Ascending aorta (tissue), 2 donors: Measurements from ENCODE around the gene CCNA2. TPM values are rescaled to one million over a fixed set of nuclear protein-coding genes. Genes with fewer than 3 reads are reported as not detected.

Experiments used
- DNase-seq, 2 donors: peaks; one replicate each; pipeline ENCODE4 v3.0.0-alpha.2; 2019; ENCODE audit warnings: low spot score in 2 of 2
- H3K27ac ChIP-seq, 2 donors: fragments of 200-600 bp; sonication (generic); one replicate each; pipeline ENCODE4 v1.5.1; 2016 to 2017; ENCODE audit warnings: mild to moderate bottlenecking in 1 of 2
- H3K27me3 ChIP-seq: fragments of 200-600 bp; sonication (generic); one replicate; pipeline ENCODE4 v1.5.1; 2017
- H3K36me3 ChIP-seq, 2 donors: fragments of 200-600 bp; sonication (generic); one replicate each; pipeline ENCODE4 v1.5.1; 2016
- H3K4me1 ChIP-seq, 2 donors: fragments of 200-600 bp; sonication (generic); one replicate each; pipeline ENCODE4 v1.5.1; 2016 to 2017; ENCODE audit warnings: mild to moderate bottlenecking in 1 of 2
- H3K4me3 ChIP-seq, 2 donors: fragments of 200-600 bp; sonication (generic); one replicate each; pipeline ENCODE4 v1.5.1; 2016 to 2017; ENCODE audit warnings: mild to moderate bottlenecking in 1 of 2
- H3K9me3 ChIP-seq, 2 donors: fragments of 200-600 bp; sonication (generic); one replicate each; pipeline ENCODE4 v1.5.1; 2016
- CTCF ChIP-seq, 3 experiments: fragments of 200-600 bp in 2 of 3; fragments of 450-650 bp in 1 of 3; sonication (generic) in 2 of 3; IDR thresholded peaks; one replicate each; pipeline ENCODE4 v1.5.1; 2016 to 2019; ENCODE audit warnings: antibody characterized with exemption in 3 of 3, mild to moderate bottlenecking in 1 of 3, moderate library complexity in 1 of 3
- intact Hi-C: fragments of 100-400 bp; cut with DNase I; formaldehyde crosslinking; loops from one replicate; pipeline ENCODE4 v1.15.1; 2023
- total RNA-seq: library from RNA; depleted of rRNA; stranded (reverse); fragments of >200 nt; gene quantifications from one replicate; pipeline ENCODE4 v1.1.0, GENCODE V29; 2016

CCNA2 gene
- total RNA-seq, 1 donor from 2014 or later, result not detected

GRCh38 chr4:121776610-121777401 is 46.9 kb downstream of the CCNA2 start:
- no peak overlapping the region for H3K27ac ChIP-seq
- H3K4me3 ChIP-seq, result no peak overlapping the region
- no peaks in the 10 kb centered on the region for H3K27me3 ChIP-seq
- DNase-seq, result no peak
- H3K36me3 ChIP-seq, result no peaks in the 10 kb centered on the region
- no peak for TF ChIP-seq CTCF (IDR thresholded peaks at IDR 0.05)
- H3K9me3 ChIP-seq, result no peaks in the 10 kb centered on the region
- no peaks in the 10 kb centered on the region for H3K4me1 ChIP-seq
- intact Hi-C loops, result no loop called here

GRCh38 chr4:121773883-121774282 is 49.8 kb downstream of the CCNA2 start:
- intact Hi-C loops, result no loop called here
- no peaks in the 10 kb centered on the region for H3K9me3 ChIP-seq
- no peak overlapping the region for H3K4me3 ChIP-seq
- H3K27me3 ChIP-seq, result no peaks in the 10 kb centered on the region
- DNase-seq, result no peak
- H3K36me3 ChIP-seq, result no peaks in the 10 kb centered on the region
- H3K4me1 ChIP-seq, result no peaks in the 10 kb centered on the region
- H3K27ac ChIP-seq, result no peak overlapping the region
- TF ChIP-seq CTCF (IDR thresholded peaks at IDR 0.05), result no peak

GRCh38 chr4:121771869-121772268 is 51.8 kb downstream of the CCNA2 start:
- Histone ChIP-seq H3K4me1 (no peaks in the 10 kb centered on the region), H3K36me3 (no peaks in the 10 kb centered on the region), H3K27me3 (no peaks in the 10 kb centered on the region), H3K9me3 (no peaks in the 10 kb centered on the region), H3K4me3 (no peak overlapping the region), H3K27ac (no peak overlapping the region)
- intact Hi-C loops, result no loop called here
- no peak for DNase-seq
- TF ChIP-seq CTCF (IDR thresholded peaks at IDR 0.05), result no peak

- no peak for TF ChIP-seq CTCF (IDR thresholded peaks at IDR 0.05)
- Histone ChIP-seq H3K36me3 (no peaks in the 10 kb centered on the region), H3K4me1 (no peaks in the 10 kb centered on the region), H3K4me3 (no peak overlapping the region), H3K9me3 (no peaks in the 10 kb centered on the region), H3K27ac (no peak overlapping the region), H3K27me3 (no peaks in the 10 kb centered on the region)
- intact Hi-C loops, result no loop called here
- DNase-seq, result no peak
Observed at GRCh38 chr4:121769341-121769740, 54.3 kb downstream of the CCNA2 start.

- Histone ChIP-seq H3K4me1 (no peaks in the 10 kb centered on the region), H3K9me3 (no peaks in the 10 kb centered on the region), H3K27ac (no peak overlapping the region), H3K27me3 (no peaks in the 10 kb centered on the region), H3K36me3 (no peaks in the 10 kb centered on the region), H3K4me3 (no peak overlapping the region)
- intact Hi-C loops, result no loop called here
- no peak for TF ChIP-seq CTCF (IDR thresholded peaks at IDR 0.05)
- DNase-seq, result no peak
Observed at GRCh38 chr4:121767166-121767565, 56.5 kb downstream of the CCNA2 start.

Other genes starting within 250 kb of the CCNA2 start
- gene ANXA5, start 126.9 kb downstream of the CCNA2 start, total RNA-seq, result 203 TPM
- not detected for gene SMIM43, start 58.7 kb downstream of the CCNA2 start, total RNA-seq
- gene EXOSC9, start 22.6 kb downstream of the CCNA2 start, total RNA-seq, result 11.9 TPM
- 5.6 TPM for gene BBS7, start 46.6 kb upstream of the CCNA2 start, total RNA-seq
- gene TRPC3, start 128.2 kb upstream of the CCNA2 start, total RNA-seq, result 1.1 TPM